ENCODE results near the gene MDM1. TPM values are rescaled to one million over a fixed set of nuclear protein-coding genes. Genes with fewer than 3 reads are reported as not detected.

MDM1 gene
- total and polyA plus RNA-seq, 8 donors, result 3.9 to 41.4 (median 12.0) TPM

- DNase-seq, result no peak
- intact Hi-C loops (cut with DNase I; ENCODE audit: low total_unique reads), result no loop called here
- 72 to 90% (median 86%) methylated on average over 3 of the region's 3 CpGs for WGBS, 5 donors
These were observed 45.7 kb upstream of the MDM1 start for GRCh38 chr12:68377881-68378280.

GRCh38 chr12:68376901-68377300, 44.7 kb upstream of the MDM1 start:
- peaks cover 6 to 33% (median 20%) of the 10 kb centered on the region in 4 donors for H3K4me1 ChIP-seq
- H3K36me3 ChIP-seq, result no peaks in the 10 kb centered on the region
- no peaks in the 10 kb centered on the region for H3K9me3 ChIP-seq
- DNase-seq, result no peak
- no peaks in the 10 kb centered on the region for H3K27me3 ChIP-seq
- H3K4me3 ChIP-seq, result no peak overlapping the region
- no peak overlapping the region for H3K27ac ChIP-seq
- intact Hi-C loops (cut with DNase I; ENCODE audit: low total_unique reads), result no loop called here
- TF ChIP-seq CTCF (IDR thresholded peaks at IDR 0.05) (no peak), POLR2A (IDR thresholded peaks at IDR 0.05) (no peak), EP300 (IDR thresholded peaks at IDR 0.05) (no peak), POLR2AphosphoS5 (IDR thresholded peaks at IDR 0.05) (no peak)
- WGBS, 5 donors, result 88 to 97% (median 97%) methylated on average over 7 of the region's 7 CpGs

More at GRCh38 chr12:68377881-68378280, 45.7 kb upstream of the MDM1 start:
- Histone ChIP-seq H3K27ac (no peak overlapping the region), H3K4me1 (peaks cover 6 to 33% (median 20%) of the 10 kb centered on the region in 4 donors), H3K27me3 (no peaks in the 10 kb centered on the region), H3K9me3 (no peaks in the 10 kb centered on the region), H3K4me3 (no peak overlapping the region), H3K36me3 (no peaks in the 10 kb centered on the region)
- TF ChIP-seq EP300 (IDR thresholded peaks at IDR 0.05) (no peak), POLR2AphosphoS5 (IDR thresholded peaks at IDR 0.05) (no peak), CTCF (IDR thresholded peaks at IDR 0.05) (no peak), POLR2A (IDR thresholded peaks at IDR 0.05) (no peak)

GRCh38 chr12:68375756-68376695, 43.9 kb upstream of the MDM1 start:
- no peak for DNase-seq
- intact Hi-C loops (cut with DNase I; ENCODE audit: low total_unique reads), result no loop called here
- WGBS, 5 donors, result 85 to 94% (median 92%) methylated on average over 4 of the region's 4 CpGs
- Histone ChIP-seq H3K27ac (peak overlapping the region in 1 of 5 donors; percentile 14), H3K4me3 (no peak overlapping the region), H3K4me1 (peaks cover 6 to 33% (median 20%) of the 10 kb centered on the region in 4 donors), H3K9me3 (no peaks in the 10 kb centered on the region), H3K27me3 (no peaks in the 10 kb centered on the region), H3K36me3 (no peaks in the 10 kb centered on the region)
- TF ChIP-seq EP300 (IDR thresholded peaks at IDR 0.05) (no peak), CTCF (IDR thresholded peaks at IDR 0.05) (no peak), POLR2AphosphoS5 (IDR thresholded peaks at IDR 0.05) (no peak)

- Histone ChIP-seq H3K36me3 (no peaks in the 10 kb centered on the region), H3K4me3 (no peak overlapping the region), H3K4me1 (peaks cover 6 to 24% (median 13%) of the 10 kb centered on the region in 4 donors), H3K27ac (peak overlapping the region in 1 of 5 donors; percentile 43), H3K9me3 (no peaks in the 10 kb centered on the region), H3K27me3 (no peaks in the 10 kb centered on the region)
- peak in 1 of 2 donors; percentile 40 for DNase-seq
- intact Hi-C loops (cut with DNase I; ENCODE audit: low total_unique reads), result no loop called here
- WGBS, 5 donors, result 78 to 84% (median 79%) methylated on average over 10 of the region's 10 CpGs
- TF ChIP-seq EP300 (IDR thresholded peaks at IDR 0.05) (no peak), POLR2AphosphoS5 (IDR thresholded peaks at IDR 0.05) (no peak), CTCF (IDR thresholded peaks at IDR 0.05) (no peak), POLR2A (IDR thresholded peaks at IDR 0.05) (no peak)
These were observed 42.3 kb upstream of the MDM1 start for GRCh38 chr12:68374307-68374982.

Measured in stomach (tissue), 9 donors.